NOMO-1 treated with dmso at 0.1 percent for 144 hours (cell line): ENCODE results near the gene PYCR2.

ENCODE experiments used
- DNase-seq: peaks from one replicate; lab custom pipeline; 2025; ENCODE audit not compliant: unreplicated experiment; lab: John Stamatoyannopoulos, UW

The PYCR2 gene

DNA sequence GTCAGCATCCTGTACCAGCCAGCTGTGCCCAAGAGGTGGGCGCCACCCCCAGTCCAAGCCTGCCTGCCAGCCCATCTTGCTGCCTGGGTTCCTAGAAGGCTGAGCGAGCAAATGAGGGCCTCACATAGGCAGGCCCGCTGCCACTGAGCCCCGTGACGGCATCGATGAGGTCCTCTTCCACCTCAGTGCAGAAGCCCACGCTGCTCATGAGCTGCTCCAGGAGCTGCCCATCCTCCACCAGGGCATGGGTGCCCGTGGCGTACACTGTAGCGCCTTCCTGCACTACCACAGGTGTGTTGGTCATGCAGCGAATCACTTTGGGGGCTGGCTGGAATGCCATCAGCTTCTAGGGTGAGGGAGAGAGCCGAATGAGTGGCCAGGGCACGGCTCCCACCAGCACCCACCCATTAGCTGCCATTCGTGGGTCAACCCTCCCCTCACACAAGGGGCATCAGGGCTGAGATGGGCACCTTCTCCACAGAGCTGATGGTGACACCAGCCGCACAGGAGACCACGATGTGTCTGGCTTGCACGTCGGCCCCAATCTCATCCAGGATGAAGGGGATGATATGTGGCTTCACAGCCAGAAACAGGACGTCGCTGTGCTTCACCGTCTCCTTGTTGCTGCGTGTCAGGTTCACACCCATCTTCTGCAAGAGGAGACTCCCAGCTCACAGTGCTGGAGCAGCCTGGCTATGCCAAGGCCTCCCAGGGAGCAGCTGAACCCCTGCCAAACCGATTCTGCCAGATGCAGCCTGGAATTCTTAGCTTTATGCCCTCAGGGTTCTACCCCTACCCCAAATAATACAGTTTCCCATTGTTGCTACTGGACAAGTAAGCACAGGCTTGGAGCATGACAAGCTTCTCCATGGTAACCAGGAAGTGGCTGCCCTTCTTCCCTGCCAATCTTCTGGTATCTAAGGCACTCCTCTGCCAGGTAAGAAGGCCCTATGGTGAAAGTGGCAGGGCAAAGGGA, 2.0 kb downstream of the PYCR2 start:
- DNase-seq = no peak

DNA sequence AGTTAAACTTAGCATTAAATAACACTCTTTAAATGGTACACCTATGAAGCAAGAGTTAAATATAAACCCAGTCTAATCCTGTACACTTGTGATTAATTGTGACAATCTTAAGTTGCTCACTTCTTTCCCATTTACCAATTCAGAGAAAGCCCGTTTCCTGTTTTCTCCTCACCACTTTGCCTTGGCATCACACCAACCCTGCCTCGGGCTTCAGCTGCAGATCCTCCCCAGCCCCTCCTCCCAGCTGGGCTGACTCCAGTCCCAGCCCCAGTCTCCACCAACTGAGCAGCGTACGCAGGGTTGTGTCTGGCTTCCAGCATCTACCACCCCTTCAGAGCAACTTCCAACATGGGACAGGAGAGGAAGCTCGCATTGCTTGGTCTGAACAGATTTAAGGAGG, 4.1 kb downstream of the PYCR2 start:
- no peak for DNase-seq

DNA sequence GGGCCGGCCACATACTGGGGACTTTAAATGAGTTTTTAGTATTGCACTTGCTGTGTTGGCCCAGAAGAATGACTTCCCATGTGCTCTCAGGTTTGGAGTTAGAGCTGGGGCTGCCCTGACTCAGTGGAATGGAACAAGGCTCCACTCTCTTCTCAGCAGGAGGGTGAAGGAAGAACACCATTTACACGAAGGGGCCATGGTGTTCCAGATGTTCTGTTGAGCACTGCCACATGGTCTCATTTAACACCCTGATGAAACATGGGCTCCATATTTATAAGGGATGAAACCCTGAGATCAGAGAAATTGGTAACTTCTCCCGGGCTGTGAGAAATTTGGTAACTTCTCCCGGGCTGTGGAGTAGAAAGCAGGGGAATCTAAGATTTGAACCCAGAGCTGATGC, 5.8 kb downstream of the PYCR2 start:
- no peak for DNase-seq

GRCh38 chr1:225917536-225917935, 6.5 kb downstream of the PYCR2 start:
- DNase-seq = no peak

DNA sequence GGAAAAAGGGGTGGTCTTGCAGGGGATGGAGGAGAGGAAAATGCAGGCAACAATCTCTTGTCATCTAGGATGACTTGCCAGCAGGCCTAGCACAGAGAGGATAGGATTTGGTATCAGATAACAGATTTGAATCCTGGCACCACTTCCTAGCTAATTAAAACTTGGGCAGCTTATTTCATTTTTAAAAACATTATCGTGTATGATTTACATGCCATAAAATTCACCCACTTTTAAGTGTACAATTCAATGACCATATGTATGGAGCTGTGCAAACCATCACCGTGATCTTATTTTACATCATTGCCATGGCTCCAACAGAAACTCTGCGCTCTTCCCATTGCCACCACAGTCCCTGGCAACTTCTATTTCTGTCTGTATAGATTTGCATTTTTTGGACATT, 6.9 kb downstream of the PYCR2 start:
- no peak for DNase-seq

GRCh38 chr1:225915538-225915991, 8.5 kb downstream of the PYCR2 start:
- DNase-seq = no peak

DNA sequence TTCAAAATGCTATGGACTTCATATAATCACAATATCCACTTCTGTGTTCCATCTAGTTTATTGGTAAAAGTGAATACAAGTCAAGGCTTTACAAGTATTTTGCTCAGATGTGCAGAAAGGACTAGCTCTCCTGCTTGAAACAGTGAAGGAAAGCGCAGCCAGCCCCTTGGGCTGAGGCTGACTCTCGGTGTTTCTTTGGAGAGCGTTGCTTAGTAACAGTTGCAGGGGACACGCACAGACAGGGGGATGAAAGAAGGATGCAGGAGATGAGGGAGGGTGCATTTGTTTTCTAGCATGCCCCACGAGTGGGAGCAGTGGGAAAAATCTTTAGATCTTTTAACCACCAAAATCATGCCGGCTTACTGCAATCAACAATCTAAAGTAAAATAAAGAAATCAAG, 9.1 kb downstream of the PYCR2 start:
- no peak for DNase-seq

- no peak for DNase-seq
These were observed 9.7 kb downstream of the PYCR2 start for GRCh38 chr1:225914391-225914790.

- no peak for DNase-seq
These were observed 12.6 kb downstream of the PYCR2 start for GRCh38 chr1:225911191-225912130.

DNA sequence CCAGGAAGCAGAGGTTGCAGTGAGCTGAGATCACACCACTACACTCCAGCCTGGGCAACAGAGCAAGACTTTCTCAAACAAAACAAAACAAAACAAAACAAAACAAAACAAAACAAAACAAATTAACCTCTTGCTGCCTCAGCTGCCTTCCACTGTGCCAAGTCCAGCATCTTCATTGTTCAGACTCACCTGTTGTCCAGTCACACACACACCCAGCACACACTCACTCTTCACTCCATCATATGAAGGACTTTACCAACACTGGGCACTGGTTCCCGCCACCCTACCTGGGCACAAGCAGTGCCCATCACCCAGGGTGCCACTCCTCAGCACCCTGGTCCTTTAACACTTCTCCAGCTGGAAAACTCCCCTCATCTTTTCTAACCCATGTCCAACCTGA, 14.6 kb downstream of the PYCR2 start:
- DNase-seq = no peak

- DNase-seq = no peak
These were observed 15.3 kb downstream of the PYCR2 start for GRCh38 chr1:225908773-225909172.

- no peak for DNase-seq
These were observed 15.9 kb downstream of the PYCR2 start for GRCh38 chr1:225908013-225908640.

- no peak for DNase-seq
These were observed 16.7 kb downstream of the PYCR2 start for GRCh38 chr1:225907341-225907740.

DNA sequence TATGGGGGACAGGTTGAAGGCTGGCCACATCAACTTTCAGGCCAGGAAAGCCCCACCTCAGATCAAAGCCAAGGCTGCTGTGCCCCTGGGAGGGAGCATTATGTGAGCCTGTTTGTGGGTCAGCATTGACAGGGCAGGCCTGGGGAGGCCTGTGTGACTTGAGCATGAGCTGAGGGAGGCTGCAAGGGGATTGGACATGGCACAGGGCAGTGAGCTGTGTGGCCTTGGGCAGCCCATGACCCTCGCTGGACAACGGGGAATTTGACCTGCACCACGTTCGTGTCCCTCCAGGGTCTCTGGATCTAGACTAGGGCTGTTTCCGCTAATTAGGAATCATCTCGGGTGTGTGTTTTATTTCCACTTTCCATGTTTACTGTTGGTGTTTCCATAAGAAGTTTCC, 17.6 kb downstream of the PYCR2 start:
- DNase-seq = no peak

DNA sequence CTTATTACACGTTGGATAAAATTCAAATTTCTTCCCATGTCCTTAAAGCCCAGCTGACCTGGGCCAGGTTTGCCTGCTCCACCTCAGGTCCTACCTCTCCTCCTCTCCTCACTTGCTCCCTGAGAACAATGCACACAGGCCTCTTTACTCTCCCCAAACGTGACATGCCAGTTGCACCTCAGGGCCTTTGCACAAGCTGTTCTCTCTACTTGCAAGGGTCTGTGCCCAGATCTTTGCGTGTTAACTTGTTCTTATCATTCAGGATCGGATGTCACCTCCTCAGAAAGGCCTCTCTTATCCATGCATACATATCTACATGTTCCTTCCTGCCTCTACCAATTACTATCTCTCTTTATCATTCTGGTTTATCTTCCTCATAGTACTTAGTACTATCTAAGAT, 20.4 kb downstream of the PYCR2 start:
- DNase-seq = no peak

DNA sequence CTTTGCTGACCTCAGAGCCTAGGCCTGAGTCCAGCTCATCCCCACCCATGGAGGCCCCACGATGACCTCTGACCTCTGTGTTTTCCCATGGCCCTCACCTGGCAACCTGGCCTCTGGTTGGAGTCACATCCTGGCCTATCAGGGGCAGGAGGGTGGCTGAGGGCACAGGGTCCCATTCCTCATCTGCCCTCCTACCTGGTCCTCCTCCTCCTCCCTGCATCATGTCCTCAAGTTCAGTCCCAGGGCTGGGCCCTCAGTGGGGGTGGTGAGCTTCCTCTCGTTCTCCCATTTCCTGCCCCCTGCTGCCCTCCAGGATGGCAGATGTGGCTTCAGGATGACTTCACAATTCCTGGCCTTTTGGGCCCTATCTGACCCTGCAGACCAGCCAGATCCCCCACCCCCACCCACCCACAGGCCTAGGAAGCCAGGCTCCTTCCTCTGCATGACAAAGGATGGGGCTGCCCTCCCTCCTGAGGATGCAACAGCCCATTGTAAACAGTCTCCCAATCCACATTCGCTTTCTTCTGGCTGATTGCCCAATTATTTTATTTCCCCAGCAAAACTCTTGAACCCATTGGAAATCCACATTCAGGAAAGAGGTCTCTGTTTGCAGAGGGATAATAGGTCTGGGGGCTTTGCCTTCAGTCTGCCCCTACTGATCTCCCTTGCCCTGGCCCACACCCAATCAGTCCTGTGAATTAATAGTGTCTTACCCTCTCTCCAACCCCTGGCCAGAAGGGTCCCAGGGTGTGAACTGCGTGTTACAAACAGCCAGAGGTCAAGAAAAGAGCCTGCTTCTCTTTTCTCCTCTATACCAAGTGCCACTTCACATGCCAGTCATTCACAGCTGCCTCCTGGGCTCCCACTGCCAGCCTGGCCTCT, 24.8 kb downstream of the PYCR2 start:
- no peak for DNase-seq

DNA sequence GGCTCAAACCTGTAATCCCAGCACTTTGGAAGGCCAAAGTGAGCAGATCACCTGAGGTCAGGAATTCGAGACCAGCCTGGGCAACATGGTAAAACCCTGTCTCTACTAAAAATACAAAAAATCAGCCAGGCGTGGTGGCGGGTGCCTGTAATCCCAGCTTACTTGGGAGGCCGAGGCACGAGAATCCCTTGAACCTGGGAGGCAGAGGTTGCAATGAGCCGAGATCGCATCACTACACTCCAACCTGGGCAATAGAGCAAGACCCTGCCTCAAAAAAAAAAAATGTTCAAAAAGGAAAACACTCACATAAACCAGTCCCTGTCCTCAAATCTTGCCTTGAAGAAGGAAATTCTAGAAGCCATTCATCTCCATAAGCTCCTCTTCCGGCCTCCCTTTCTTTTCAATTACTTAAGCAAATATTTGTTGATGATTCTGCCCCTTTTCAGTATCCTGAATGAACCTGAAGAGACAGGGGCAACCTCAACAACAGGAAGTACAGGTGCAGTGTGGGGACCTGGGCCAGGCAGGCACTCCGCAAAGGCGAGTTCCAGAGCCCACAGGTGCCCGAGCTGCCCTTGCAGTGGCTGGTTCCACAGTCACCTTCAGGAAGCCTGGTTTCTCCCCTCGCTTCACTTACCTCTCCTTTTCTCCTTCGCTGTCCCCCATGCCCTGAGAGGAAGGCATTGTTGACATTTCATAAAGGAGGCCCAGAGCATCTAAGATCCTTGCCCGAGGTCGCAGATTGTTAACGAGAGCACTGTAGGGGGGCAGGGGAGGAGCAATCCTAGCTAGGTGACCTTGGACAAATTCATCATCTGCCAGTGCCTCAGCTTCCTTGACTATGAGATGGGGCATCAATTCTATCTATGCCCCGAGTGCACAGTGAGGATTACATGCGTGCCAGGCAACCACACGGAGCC, 26.2 kb downstream of the PYCR2 start:
- no peak for DNase-seq

GRCh38 chr1:225896937-225897549, 27.0 kb downstream of the PYCR2 start:
- DNase-seq = no peak

DNA sequence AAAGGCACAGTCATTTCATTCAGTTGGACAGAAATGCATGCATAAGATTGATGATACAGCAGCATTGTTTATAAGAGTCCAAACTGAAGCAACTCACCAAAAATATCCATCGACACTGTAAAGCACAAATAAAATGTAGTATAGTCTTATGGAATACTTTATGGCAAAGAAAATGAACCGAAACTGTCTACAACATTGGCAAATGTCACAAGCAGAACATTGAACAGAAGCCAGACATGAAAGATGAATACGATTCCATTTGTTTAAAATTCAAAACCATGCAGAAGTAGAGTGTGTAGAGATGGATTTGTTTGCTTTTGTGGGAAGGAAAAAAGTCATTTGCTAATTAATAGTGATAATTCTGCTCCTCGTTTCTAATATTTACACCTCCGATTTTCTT, 27.6 kb downstream of the PYCR2 start:
- DNase-seq = no peak
